ENCODE measurements around the gene IL16.

The IL16 gene

DNA sequence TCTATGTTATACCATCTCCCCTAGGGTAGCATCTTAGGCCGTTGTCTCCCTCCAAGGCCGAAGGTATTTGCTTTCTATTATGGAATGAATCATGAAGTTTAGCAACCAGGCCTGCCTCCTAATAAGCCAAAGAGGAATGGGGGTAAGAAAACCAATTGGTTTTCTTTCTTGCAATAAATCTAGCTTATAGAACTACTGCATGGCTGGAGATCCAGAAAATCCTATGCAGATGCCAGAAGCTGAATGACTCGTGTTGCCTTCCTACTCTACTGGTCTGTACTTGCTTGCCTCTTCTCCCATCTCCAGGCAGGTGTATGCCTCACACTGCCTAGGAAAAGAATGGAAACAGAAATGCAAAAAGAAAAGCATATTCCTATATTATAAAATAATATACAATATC is 31.1 kb upstream of the IL16 start:
- Histone ChIP-seq H3K36me3 (ENCODE audit: control insufficient read depth, insufficient read depth, low read length) (no peaks in the 10 kb centered on the region), H2AFZ (no peak overlapping the region), H3K4me2 (ENCODE audit: low read length) (no peak overlapping the region), H3K4me1 (no peaks in the 10 kb centered on the region), H3K27me3 (ENCODE audit: control insufficient read depth, insufficient read depth, low read length) (no peaks in the 10 kb centered on the region), H3K4me3 (ENCODE audit: low read depth, low read length) (no peak overlapping the region), H3K27ac (no peak overlapping the region), H3K79me2 (no peaks in the 10 kb centered on the region), H3K9me3 (ENCODE audit: control insufficient read depth, low read length) (no peaks in the 10 kb centered on the region), H3K9ac (no peak overlapping the region)
- TF ChIP-seq, protein P1, sequence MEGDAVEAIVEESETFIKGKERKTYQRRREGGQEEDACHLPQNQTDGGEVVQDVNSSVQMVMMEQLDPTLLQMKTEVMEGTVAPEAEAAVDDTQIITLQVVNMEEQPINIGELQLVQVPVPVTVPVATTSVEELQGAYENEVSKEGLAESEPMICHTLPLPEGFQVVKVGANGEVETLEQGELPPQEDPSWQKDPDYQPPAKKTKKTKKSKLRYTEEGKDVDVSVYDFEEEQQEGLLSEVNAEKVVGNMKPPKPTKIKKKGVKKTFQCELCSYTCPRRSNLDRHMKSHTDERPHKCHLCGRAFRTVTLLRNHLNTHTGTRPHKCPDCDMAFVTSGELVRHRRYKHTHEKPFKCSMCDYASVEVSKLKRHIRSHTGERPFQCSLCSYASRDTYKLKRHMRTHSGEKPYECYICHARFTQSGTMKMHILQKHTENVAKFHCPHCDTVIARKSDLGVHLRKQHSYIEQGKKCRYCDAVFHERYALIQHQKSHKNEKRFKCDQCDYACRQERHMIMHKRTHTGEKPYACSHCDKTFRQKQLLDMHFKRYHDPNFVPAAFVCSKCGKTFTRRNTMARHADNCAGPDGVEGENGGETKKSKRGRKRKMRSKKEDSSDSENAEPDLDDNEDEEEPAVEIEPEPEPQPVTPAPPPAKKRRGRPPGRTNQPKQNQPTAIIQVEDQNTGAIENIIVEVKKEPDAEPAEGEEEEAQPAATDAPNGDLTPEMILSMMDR (IDR thresholded peaks at IDR 0.05) = no peak

DNA sequence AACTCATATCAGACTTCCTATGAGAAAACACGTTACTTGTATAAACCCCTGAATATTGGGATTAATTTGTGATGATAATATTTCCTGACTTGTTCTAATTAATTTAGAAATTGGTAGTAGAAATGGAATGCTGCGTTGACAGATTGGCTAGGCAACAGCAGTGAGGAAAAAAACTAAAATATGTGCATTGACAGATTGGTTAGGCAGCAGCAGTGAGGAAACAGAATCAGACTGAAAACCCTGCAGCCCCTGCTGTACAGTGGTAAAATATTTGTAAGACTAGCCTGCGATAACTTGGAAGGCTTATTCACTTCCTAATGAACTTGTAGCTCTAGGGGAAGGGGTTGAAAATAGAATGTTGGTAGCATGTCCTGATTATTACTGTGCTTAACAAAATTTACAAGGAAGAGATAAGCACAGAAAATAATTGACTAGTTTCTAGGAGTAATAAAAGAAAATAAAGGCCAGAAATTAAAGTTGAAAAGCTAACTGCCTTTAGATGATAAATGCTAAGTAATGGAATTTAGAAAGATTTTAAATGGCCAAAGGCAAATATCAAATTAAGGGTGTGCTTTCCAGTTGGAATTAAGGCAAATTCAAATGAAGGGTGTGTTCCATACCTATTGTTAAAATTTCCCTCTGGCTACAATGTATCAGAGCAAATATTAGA is 29.9 kb upstream of the IL16 start:
- no peaks in the 10 kb centered on the region for H3K79me2 ChIP-seq
- H3K36me3 ChIP-seq (ENCODE audit: control insufficient read depth, insufficient read depth, low read length) = no peaks in the 10 kb centered on the region
- no peak overlapping the region for H2AFZ ChIP-seq
- no peaks in the 10 kb centered on the region for H3K9me3 ChIP-seq (ENCODE audit: control insufficient read depth, low read length)
- no peaks in the 10 kb centered on the region for H3K27me3 ChIP-seq (ENCODE audit: control insufficient read depth, insufficient read depth, low read length)
- no peaks in the 10 kb centered on the region for H3K4me1 ChIP-seq
- TF ChIP-seq, protein P1 (IDR thresholded peaks at IDR 0.05) = no peak
- H3K4me3 ChIP-seq (ENCODE audit: low read depth, low read length) = no peak overlapping the region
- H3K4me2 ChIP-seq (ENCODE audit: low read length) = no peak overlapping the region
- H3K27ac ChIP-seq = no peak overlapping the region
- no peak overlapping the region for H3K9ac ChIP-seq

GRCh38 chr15:81168131-81168526 is 28.6 kb upstream of the IL16 start:
- TF ChIP-seq, protein P1 (IDR thresholded peaks at IDR 0.05) = no peak
- no peak overlapping the region for H3K4me3 ChIP-seq (ENCODE audit: low read depth, low read length)
- no peaks in the 10 kb centered on the region for H3K36me3 ChIP-seq (ENCODE audit: control insufficient read depth, insufficient read depth, low read length)
- H3K4me1 ChIP-seq = no peaks in the 10 kb centered on the region
- no peak overlapping the region for H3K27ac ChIP-seq
- no peak overlapping the region for H3K4me2 ChIP-seq (ENCODE audit: low read length)
- no peak overlapping the region for H2AFZ ChIP-seq
- no peaks in the 10 kb centered on the region for H3K9me3 ChIP-seq (ENCODE audit: control insufficient read depth, low read length)
- H3K79me2 ChIP-seq = no peaks in the 10 kb centered on the region
- no peak overlapping the region for H3K9ac ChIP-seq
- H3K27me3 ChIP-seq (ENCODE audit: control insufficient read depth, insufficient read depth, low read length) = no peaks in the 10 kb centered on the region

DNA sequence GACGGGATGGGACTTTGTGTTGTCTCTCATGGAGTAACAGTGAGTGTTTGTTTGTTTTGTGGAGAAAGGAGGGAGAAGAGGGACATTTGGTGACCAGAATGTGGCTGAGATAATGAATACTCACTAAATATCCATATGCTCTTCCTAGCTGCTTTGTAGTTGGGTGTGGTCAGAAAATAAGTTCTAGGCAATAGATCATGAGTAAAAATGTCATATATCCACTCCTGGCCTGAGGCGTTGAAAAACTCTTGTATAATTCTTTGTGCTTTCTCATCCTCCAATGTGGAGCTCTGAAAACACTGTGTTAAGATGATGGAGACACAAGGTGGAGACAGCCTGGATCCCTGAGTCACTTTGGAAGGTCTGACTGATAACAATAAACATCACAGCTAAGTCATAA is 28.0 kb upstream of the IL16 start:
- Histone ChIP-seq H2AFZ (no peak overlapping the region), H3K4me1 (no peaks in the 10 kb centered on the region), H3K27me3 (ENCODE audit: control insufficient read depth, insufficient read depth, low read length) (no peaks in the 10 kb centered on the region), H3K27ac (no peak overlapping the region), H3K36me3 (ENCODE audit: control insufficient read depth, insufficient read depth, low read length) (no peaks in the 10 kb centered on the region), H3K9me3 (ENCODE audit: control insufficient read depth, low read length) (no peaks in the 10 kb centered on the region), H3K9ac (no peak overlapping the region), H3K79me2 (no peaks in the 10 kb centered on the region), H3K4me3 (ENCODE audit: low read depth, low read length) (no peak overlapping the region), H3K4me2 (ENCODE audit: low read length) (no peak overlapping the region)
- TF ChIP-seq, protein P1 (IDR thresholded peaks at IDR 0.05) = no peak

DNA sequence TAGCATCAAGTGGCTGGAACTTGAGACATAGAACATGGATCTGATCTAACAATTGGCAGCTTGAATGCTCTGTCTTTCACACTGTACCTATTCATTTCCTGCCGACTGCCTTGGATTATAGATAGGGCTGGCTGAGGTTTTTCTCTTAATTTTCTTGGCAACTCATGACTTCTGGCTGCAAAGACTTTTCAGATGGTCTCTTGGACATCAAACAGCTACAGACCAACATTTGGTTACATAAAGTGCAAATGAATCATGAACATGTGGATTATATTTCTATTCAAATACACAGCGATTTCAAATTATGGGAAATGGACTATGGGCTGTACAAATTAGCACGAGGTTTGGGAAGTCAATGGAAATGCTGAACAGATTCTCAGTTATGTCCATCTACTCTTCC is 26.2 kb upstream of the IL16 start:
- no peaks in the 10 kb centered on the region for H3K79me2 ChIP-seq
- no peaks in the 10 kb centered on the region for H3K9me3 ChIP-seq (ENCODE audit: control insufficient read depth, low read length)
- no peaks in the 10 kb centered on the region for H3K27me3 ChIP-seq (ENCODE audit: control insufficient read depth, insufficient read depth, low read length)
- no peaks in the 10 kb centered on the region for H3K36me3 ChIP-seq (ENCODE audit: control insufficient read depth, insufficient read depth, low read length)
- no peak overlapping the region for H3K4me3 ChIP-seq (ENCODE audit: low read depth, low read length)
- no peak overlapping the region for H3K27ac ChIP-seq
- TF ChIP-seq, protein P1 (IDR thresholded peaks at IDR 0.05) = no peak
- H3K9ac ChIP-seq = no peak overlapping the region
- no peak overlapping the region for H2AFZ ChIP-seq
- no peaks in the 10 kb centered on the region for H3K4me1 ChIP-seq
- H3K4me2 ChIP-seq (ENCODE audit: low read length) = no peak overlapping the region
